Subcutaneous abdominal adipose tissue (tissue), 5 donors: ENCODE results near the gene PACSIN3.

Experiments
- H3K27ac ChIP-seq: one replicate; pipeline ENCODE4 v1.7.0; 2013; ENCODE audit warnings: low read depth, mild to moderate bottlenecking, inconsistent platforms, low read length, moderate library complexity
- H3K27me3 ChIP-seq, 5 donors: one replicate each; pipeline ENCODE4 v1.7.0; 2013; ENCODE audit warnings: low read length in 5 of 5, inconsistent platforms in 1 of 5; ENCODE audit not compliant: control insufficient read depth in 5 of 5, insufficient read depth in 4 of 5
- H3K36me3 ChIP-seq, 5 donors: one replicate each; pipeline ENCODE4 v1.7.0; 2013; ENCODE audit warnings: low read length in 5 of 5; ENCODE audit not compliant: control insufficient read depth in 5 of 5, insufficient read depth in 5 of 5
- H3K4me1 ChIP-seq, 5 donors: one replicate each; pipeline ENCODE4 v1.7.0; 2013; ENCODE audit warnings: low read length in 5 of 5, mild to moderate bottlenecking in 3 of 5, moderate library complexity in 1 of 5; ENCODE audit not compliant: control insufficient read depth in 5 of 5, insufficient read depth in 5 of 5
- H3K4me3 ChIP-seq, 5 donors: one replicate each; pipeline ENCODE4 v1.7.0; 2013; ENCODE audit warnings: low read length in 5 of 5, low read depth in 1 of 5
- H3K9ac ChIP-seq, 5 donors: one replicate each; pipeline ENCODE4 v1.7.0; 2013; ENCODE audit warnings: low read length in 5 of 5, mild to moderate bottlenecking in 4 of 5, moderate library complexity in 3 of 5
- H3K9me3 ChIP-seq, 5 donors: one replicate each; pipeline ENCODE4 v1.7.0; 2013; ENCODE audit warnings: low read length in 5 of 5; ENCODE audit not compliant: control insufficient read depth in 5 of 5
- donor health status: healthy.
- donor health status: healthy.
- donor health status: healthy.
- donor health status: healthy.
- donor health status: healthy.

Gene PACSIN3

GRCh38 chr11:47177846-47178245 is 8.4 kb downstream of the PACSIN3 start:
- Histone ChIP-seq H3K36me3 (peaks cover 3 to 24% (median 17%) of the 10 kb centered on the region in 5 donors), H3K9ac (peak overlapping the region; percentile 2 to 98 (median 69)), H3K9me3 (no peaks in the 10 kb centered on the region), H3K4me1 (peaks cover 11 to 38% (median 34%) of the 10 kb centered on the region in 5 donors), H3K4me3 (peak overlapping the region; percentile 69 to 97 (median 80)), H3K27ac (peak overlapping the region; percentile 99), H3K27me3 (no peaks in the 10 kb centered on the region)

GRCh38 chr11:47177229-47177845 is 8.9 kb downstream of the PACSIN3 start:
- peaks cover 3 to 29% (median 22%) of the 10 kb centered on the region in 5 donors for H3K36me3 ChIP-seq
- peaks cover 11 to 39% (median 36%) of the 10 kb centered on the region in 5 donors for H3K4me1 ChIP-seq

GRCh38 chr11:47176328-47177228 is 9.7 kb downstream of the PACSIN3 start, which contains the start of gene ARFGAP2:
ARFGAP2 (minus strand) TSS chr11:47176879; CDS start chr11:47176853, 26 bp downstream.
- peak within 1 kb of the TSS; percentile 99 for H3K27ac ChIP-seq
- H3K4me1 ChIP-seq, result peaks cover 11 to 41% (median 39%) of the 10 kb centered on the region in 5 donors
- H3K27me3 ChIP-seq, result no peaks in the 10 kb centered on the region
- H3K4me3 ChIP-seq, result peak within 1 kb of the TSS; percentile 87 to 98 (median 97)
- H3K9ac ChIP-seq, result peak within 1 kb of the TSS; percentile 94 to 100 (median 99)
- no peaks in the 10 kb centered on the region for H3K9me3 ChIP-seq
- peaks cover 3 to 37% (median 30%) of the 10 kb centered on the region in 5 donors for H3K36me3 ChIP-seq

More at GRCh38 chr11:47177229-47177845, 8.9 kb downstream of the PACSIN3 start:
- H3K4me3 ChIP-seq, result peak overlapping the region; percentile 69 to 97 (median 80)
- peak overlapping the region; percentile 2 to 98 (median 69) for H3K9ac ChIP-seq
- H3K9me3 ChIP-seq, result no peaks in the 10 kb centered on the region
- no peaks in the 10 kb centered on the region for H3K27me3 ChIP-seq
- peak overlapping the region; percentile 99 for H3K27ac ChIP-seq

GRCh38 chr11:47175746-47176327 is 10.4 kb downstream of the PACSIN3 start:
- Histone ChIP-seq H3K9me3 (no peaks in the 10 kb centered on the region), H3K36me3 (peaks cover 7 to 44% (median 37%) of the 10 kb centered on the region in 5 donors), H3K27ac (peak overlapping the region; percentile 99), H3K9ac (peak overlapping the region; percentile 94 to 100 (median 99)), H3K4me1 (peaks cover 11 to 41% (median 39%) of the 10 kb centered on the region in 5 donors), H3K4me3 (peak overlapping the region; percentile 87 to 98 (median 97)), H3K27me3 (no peaks in the 10 kb centered on the region)

- Histone ChIP-seq H3K4me3 (no peak overlapping the region), H3K9me3 (no peaks in the 10 kb centered on the region), H3K27me3 (no peaks in the 10 kb centered on the region), H3K27ac (no peak overlapping the region), H3K4me1 (peaks cover 9 to 36% (median 31%) of the 10 kb centered on the region in 5 donors), H3K36me3 (peaks cover 7 to 72% (median 61%) of the 10 kb centered on the region in 5 donors), H3K9ac (no peak overlapping the region)
These were observed 13.4 kb downstream of the PACSIN3 start for GRCh38 chr11:47172740-47173336.

GRCh38 chr11:47171856-47172255 is 14.4 kb downstream of the PACSIN3 start:
- Histone ChIP-seq H3K27me3 (no peaks in the 10 kb centered on the region), H3K4me1 (peaks cover 5 to 27% (median 24%) of the 10 kb centered on the region in 5 donors)

GRCh38 chr11:47171061-47171838 is 15.0 kb downstream of the PACSIN3 start:
- H3K36me3 ChIP-seq, result peaks cover 7 to 87% (median 77%) of the 10 kb centered on the region in 5 donors
- H3K9ac ChIP-seq, result no peak overlapping the region

More at GRCh38 chr11:47171856-47172255, 14.4 kb downstream of the PACSIN3 start:
- Histone ChIP-seq H3K4me3 (no peak overlapping the region), H3K9ac (no peak overlapping the region), H3K36me3 (peaks cover 7 to 81% (median 71%) of the 10 kb centered on the region in 5 donors), H3K9me3 (no peaks in the 10 kb centered on the region), H3K27ac (no peak overlapping the region)

GRCh38 chr11:47166368-47166767 is 19.9 kb downstream of the PACSIN3 start:
- Histone ChIP-seq H3K27ac (no peak overlapping the region), H3K9me3 (no peaks in the 10 kb centered on the region), H3K4me1 (peaks cover 0 to 7% (median 2%) of the 10 kb centered on the region in 5 donors), H3K4me3 (no peak overlapping the region), H3K27me3 (no peaks in the 10 kb centered on the region), H3K36me3 (peaks cover 4 to 82% (median 76%) of the 10 kb centered on the region in 5 donors), H3K9ac (no peak overlapping the region)

More at GRCh38 chr11:47171061-47171838, 15.0 kb downstream of the PACSIN3 start:
- Histone ChIP-seq H3K9me3 (no peaks in the 10 kb centered on the region), H3K4me1 (peaks cover 5 to 26% (median 23%) of the 10 kb centered on the region in 5 donors), H3K27me3 (no peaks in the 10 kb centered on the region), H3K4me3 (no peak overlapping the region), H3K27ac (no peak overlapping the region)
